Stimulated activated naive CD8-positive, alpha-beta T cell treated with anti-CD3 and anti-CD28 coated beads, Interleukin-15, amount 100 ng/mL, for 72 hours (primary cell): Measurements from ENCODE around the gene ACSL3.
"Not testable (repeated sequence)": the region's sequence is repeated elsewhere in the genome, so short reads cannot be mapped to it uniquely, and the experiment has no call there.

Experiments used
- ATAC-seq: fragments of 150-1000 bp; cut with Tn5 transposase; 2 replicates; pipeline ENCODE4 v1.10.0; 2021; ENCODE audit warnings: mild to moderate bottlenecking, moderate library complexity
- DNase-seq, 2 donors: peaks; one replicate each; pipeline ENCODE4 v3.0.0; 2021 to 2022
- H3K27ac Mint-ChIP-seq, 2 donors: one replicate each; pipeline ENCODE4 v1.8.0; 2022; ENCODE audit warnings: mild to moderate bottlenecking in 2 of 2, mixed read lengths in 2 of 2, moderate library complexity in 2 of 2
- H3K27me3 Mint-ChIP-seq: one replicate; pipeline ENCODE4 v1.8.0; 2022; ENCODE audit warnings: mixed read lengths
- H3K4me1 Mint-ChIP-seq: one replicate; pipeline ENCODE4 v1.8.0; 2022; ENCODE audit warnings: mild to moderate bottlenecking, mixed read lengths
- H3K4me3 Mint-ChIP-seq, 2 donors: one replicate each; pipeline ENCODE4 v1.8.0; 2022; ENCODE audit warnings: mild to moderate bottlenecking in 2 of 2, mixed read lengths in 2 of 2, moderate library complexity in 1 of 2
- H3K9me3 Mint-ChIP-seq, 2 donors: one replicate each; pipeline ENCODE4 v1.8.0; 2022; ENCODE audit warnings: mixed read lengths in 2 of 2

The ACSL3 gene

DNA sequence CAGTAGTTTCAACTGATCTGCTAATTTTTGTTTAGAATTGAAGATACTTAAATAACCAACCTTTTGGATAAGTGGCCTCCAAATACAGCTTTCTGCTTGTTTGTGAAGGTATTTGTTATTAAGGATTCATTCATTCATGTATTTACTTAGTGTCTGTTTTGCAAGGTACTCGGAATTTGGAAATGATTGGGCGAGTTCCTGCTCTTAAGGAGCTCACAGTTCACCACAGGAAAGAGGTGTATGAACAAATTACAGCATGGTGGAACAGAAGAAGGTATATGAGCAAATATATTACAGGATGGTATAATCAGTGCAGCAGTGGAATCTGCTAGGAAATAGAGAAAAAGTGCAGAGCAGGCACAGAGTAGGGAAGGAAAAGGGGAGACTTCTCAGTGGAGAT is 4.5 kb downstream of the ACSL3 start:
- no peak for ATAC-seq
- Mint-ChIP-seq H3K27ac (no peak overlapping the region), H3K4me1 (peaks cover under 1% of the 10 kb centered on the region), H3K4me3 (no peak overlapping the region), H3K9me3 (no peaks in the 10 kb centered on the region), H3K27me3 (no peaks in the 10 kb centered on the region)
- DNase-seq = no peak

DNA sequence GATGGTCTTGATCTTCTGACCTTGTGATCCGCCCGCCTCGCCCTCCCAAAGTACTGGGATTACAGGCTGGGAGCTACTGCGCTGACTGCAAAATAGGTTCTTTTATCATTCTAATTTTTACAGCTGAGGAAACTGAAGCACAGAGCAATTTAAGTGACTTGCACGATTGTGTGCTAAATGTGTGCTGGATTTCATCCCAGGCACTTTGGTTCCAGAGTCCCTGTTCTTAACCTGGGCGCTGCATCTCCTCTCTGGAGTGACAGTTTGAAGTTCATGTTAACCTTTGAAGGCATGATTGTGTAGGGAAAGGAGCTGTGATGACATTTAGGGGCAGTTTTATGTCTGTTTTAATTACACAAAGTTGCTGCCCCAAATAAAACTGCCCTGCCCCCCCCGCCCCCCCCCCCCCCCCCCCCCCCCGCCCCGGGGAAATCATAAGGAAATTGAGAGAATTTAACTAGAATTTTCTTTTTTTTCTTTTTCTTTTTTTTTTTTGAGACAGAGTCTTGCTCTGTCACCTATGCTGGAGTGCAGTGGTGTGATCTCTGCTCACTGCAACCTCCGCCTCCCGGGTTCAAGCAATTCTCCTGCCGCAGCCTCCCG is 5.6 kb downstream of the ACSL3 start:
- Mint-ChIP-seq H3K4me3 (no peak overlapping the region), H3K27ac (no peak overlapping the region), H3K9me3 (no peaks in the 10 kb centered on the region), H3K4me1 (no peaks in the 10 kb centered on the region), H3K27me3 (no peaks in the 10 kb centered on the region)
- ATAC-seq (no peak), DNase-seq (no peak)

DNA sequence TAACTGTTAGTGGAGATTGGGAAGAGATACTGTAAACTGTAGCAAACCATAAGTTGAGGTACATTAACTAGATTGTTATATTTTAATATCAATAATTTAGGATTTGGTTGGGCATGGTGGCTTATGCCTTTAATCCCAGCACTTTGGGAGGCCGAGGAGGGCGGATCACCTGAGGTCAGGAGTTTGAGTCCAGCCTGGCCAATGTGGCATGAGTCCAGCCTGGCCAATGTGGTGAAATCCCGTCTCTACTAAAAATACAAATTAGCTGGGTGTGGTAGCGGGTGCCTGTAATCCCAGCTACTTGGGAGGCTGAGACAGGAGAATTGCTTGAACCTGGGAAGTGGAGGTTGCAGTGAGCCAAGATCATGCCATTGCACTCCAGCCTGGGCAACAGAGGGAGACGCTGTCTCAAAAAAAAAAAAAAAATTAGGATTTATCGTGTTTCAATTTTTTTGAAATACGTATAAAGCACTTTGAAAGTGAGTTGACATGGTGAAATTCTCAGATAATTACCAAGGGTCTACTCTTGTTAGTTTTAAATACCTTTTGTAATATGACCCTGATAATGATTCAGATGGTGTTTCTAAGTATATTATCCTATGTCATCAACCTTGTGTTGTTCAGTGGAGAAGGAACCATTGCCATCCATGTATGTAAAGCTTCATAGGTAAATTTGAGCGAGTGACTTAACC is 7.9 kb downstream of the ACSL3 start:
- H3K4me1 Mint-ChIP-seq, H3K4me3 Mint-ChIP-seq, H3K27me3 Mint-ChIP-seq, ATAC-seq, H3K9me3 Mint-ChIP-seq, DNase-seq, H3K27ac Mint-ChIP-seq: not testable (repeated sequence)

DNA sequence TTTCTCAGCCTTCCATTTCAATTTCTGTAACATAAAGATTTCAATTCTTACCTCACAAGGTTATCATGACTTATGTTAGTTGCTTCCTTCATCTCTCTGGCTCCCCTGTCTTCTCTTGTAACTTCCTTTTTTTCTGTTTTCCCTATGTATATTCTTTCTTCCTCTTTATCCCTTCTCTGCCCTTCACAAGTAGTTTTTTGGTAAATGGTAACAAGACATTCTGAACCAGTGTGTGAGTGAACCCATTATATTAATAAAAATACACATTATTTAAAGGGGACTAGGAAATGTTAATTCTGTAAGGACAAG is 8.4 kb downstream of the ACSL3 start:
- Mint-ChIP-seq H3K27ac (no peak overlapping the region), H3K27me3 (no peaks in the 10 kb centered on the region), H3K4me1 (peaks cover 5% of the 10 kb centered on the region), H3K4me3 (no peak overlapping the region), H3K9me3 (no peaks in the 10 kb centered on the region)
- no peak for ATAC-seq
- no peak for DNase-seq

DNA sequence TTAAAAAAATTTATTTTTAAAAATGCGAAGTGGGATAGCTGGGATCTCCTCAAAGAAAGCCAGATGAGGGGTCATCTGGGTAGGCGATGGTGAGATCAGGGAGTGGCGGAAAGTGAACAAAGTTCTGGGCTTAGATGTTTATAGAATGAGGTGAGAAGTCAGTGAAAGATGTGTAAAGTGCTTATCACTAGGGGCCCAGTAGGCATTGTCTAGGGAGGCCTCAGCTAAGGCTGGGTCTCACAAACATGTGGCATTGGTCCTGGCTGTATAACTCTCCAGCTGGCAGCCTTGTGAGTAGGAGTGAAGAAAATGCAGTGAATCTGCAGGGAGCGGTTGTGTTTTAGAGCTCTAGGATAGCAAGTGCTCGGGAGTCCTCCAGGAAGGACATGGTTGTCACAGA is 10.5 kb downstream of the ACSL3 start:
- DNase-seq = no peak
- peaks cover 5% of the 10 kb centered on the region for H3K4me1 Mint-ChIP-seq
- no peak overlapping the region for H3K4me3 Mint-ChIP-seq
- no peaks in the 10 kb centered on the region for H3K9me3 Mint-ChIP-seq
- no peaks in the 10 kb centered on the region for H3K27me3 Mint-ChIP-seq
- ATAC-seq = no peak
- H3K27ac Mint-ChIP-seq = no peak overlapping the region

DNA sequence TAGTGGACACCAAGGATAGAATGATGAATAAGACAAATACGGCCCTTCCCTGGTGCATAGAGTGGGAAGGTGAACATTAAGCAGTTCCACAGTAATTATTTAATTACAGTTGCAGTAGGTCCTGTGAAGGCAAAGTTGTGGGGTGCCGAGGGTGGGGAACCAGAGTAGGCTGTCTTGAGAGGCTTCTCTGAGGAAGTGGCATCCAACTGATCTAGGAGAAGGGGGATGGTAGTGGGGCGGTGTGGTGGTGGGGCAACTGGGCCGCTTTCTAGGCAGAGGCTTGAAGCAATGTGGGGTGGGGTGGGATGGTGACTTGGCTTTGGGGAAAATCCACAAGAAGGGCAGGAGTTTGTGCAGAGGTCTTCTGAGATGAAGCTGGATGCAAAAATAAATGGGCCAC is 11.7 kb downstream of the ACSL3 start:
- no peaks in the 10 kb centered on the region for H3K27me3 Mint-ChIP-seq
- H3K9me3 Mint-ChIP-seq = no peaks in the 10 kb centered on the region
- H3K4me3 Mint-ChIP-seq = no peak overlapping the region
- ATAC-seq (no peak), DNase-seq (no peak)
- H3K4me1 Mint-ChIP-seq = peaks cover 13% of the 10 kb centered on the region
- no peak overlapping the region for H3K27ac Mint-ChIP-seq

DNA sequence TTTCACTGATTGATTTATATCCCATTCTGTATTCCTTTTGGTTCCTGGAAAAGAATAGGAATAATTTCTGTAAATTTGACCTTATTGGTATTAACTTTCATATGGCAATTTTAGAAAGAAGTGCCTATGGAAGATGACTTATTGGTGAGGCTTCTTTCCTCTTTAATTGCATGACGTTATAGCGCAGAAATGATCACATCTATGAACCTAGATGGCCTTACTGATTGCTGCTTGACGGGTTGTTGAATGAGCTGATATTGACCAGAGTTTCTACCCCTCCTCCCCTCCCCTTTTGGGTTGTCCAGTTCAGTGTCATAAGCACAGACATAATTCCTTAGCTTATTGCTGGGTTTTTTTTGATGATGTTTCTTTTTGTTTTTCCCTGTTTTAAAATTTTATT is 14.6 kb downstream of the ACSL3 start:
- ATAC-seq (no peak), DNase-seq (no peak)
- Mint-ChIP-seq H3K9me3 (no peaks in the 10 kb centered on the region), H3K27me3 (no peaks in the 10 kb centered on the region), H3K27ac (no peak overlapping the region), H3K4me1 (peaks cover 24% of the 10 kb centered on the region), H3K4me3 (no peak overlapping the region)

DNA sequence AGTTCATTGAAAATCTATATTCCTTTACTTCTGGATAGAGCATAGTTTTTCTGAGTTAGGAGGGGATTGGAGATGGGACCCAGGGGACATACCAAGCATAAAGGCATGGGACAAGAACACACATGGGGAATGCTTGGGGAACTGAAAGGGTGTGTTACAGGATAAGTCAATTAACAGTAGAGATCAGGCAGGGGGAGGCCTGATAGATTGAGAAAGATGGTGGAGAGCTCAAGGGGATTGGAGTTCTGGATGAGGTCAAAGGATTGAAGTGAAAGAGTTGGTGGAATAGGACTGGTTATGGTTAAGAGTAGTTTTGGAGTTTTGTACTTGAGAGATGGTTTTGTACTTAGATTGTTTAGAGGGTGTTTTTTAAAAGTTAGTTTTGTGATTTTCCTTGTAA is 16.1 kb downstream of the ACSL3 start:
- Mint-ChIP-seq H3K9me3 (no peaks in the 10 kb centered on the region), H3K4me3 (no peak overlapping the region), H3K27ac (no peak overlapping the region), H3K27me3 (no peaks in the 10 kb centered on the region), H3K4me1 (peaks cover 24% of the 10 kb centered on the region)
- DNase-seq (no peak), ATAC-seq (no peak)

DNA sequence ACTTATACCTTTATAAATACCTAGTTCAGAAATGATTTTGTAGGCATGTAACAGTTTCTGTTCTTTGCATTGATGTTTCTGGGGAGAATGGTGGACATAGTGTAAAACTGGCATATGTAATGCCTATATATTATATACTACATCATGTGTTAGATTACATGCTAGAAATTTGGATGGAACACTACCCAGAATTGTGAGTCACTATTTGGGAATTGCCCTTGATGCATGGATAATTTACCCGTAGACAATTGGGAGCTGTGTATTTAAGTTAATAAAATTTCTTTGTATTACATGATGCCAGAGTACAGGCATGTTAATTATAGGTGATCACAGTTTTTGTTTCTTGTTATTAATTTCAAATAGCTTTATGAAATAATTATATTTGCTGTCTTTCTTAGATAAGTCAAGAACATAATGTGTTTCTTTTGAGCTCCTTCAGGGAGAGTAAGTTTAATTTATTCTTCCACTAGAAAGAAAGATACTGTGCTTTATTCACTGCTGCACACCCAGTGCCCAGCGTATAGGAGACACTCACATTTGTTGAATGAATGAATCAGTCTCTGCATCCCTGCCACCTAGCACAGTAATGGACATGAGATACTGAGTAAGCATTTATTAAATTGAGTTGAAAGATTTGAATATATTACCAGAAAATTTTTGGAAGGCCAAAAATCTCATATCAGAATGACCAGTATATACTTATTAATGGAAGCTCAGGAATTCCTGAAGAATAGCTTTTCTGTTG is 16.9 kb downstream of the ACSL3 start:
- Mint-ChIP-seq H3K27me3 (no peaks in the 10 kb centered on the region), H3K9me3 (no peaks in the 10 kb centered on the region), H3K4me1 (peaks cover 20% of the 10 kb centered on the region), H3K27ac (no peak overlapping the region), H3K4me3 (no peak overlapping the region)
- no peak for DNase-seq
- ATAC-seq = no peak

DNA sequence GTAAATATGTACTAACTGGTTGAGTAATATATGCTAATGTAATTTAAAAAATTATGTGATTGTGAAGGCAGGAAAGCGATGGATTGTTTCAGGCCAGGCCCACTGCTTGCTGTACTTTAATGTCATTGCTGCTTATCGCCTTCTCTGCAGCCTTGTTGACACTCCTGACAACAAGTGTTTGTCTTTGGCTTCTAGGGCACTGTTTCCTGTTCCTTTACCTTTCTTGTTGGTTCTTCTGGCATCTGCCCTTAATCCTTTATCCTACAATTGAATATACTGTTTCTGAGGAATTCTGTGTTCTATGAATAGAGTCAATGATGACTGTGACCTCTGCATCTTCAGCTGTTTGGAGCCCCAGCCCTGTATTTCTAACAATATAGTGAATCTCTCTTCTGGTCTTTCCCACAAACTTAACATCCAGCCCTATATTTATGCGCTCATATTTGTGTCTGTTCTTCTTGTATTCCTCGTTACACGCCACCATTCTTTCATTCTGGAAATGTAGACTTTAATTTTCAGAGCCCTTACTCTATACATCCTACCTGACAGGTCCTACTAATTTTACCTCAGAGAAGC is 17.6 kb downstream of the ACSL3 start:
- Mint-ChIP-seq H3K27me3 (no peaks in the 10 kb centered on the region), H3K27ac (no peak overlapping the region), H3K9me3 (no peaks in the 10 kb centered on the region), H3K4me3 (no peak overlapping the region), H3K4me1 (peaks cover 20% of the 10 kb centered on the region)
- ATAC-seq (no peak), DNase-seq (no peak)

DNA sequence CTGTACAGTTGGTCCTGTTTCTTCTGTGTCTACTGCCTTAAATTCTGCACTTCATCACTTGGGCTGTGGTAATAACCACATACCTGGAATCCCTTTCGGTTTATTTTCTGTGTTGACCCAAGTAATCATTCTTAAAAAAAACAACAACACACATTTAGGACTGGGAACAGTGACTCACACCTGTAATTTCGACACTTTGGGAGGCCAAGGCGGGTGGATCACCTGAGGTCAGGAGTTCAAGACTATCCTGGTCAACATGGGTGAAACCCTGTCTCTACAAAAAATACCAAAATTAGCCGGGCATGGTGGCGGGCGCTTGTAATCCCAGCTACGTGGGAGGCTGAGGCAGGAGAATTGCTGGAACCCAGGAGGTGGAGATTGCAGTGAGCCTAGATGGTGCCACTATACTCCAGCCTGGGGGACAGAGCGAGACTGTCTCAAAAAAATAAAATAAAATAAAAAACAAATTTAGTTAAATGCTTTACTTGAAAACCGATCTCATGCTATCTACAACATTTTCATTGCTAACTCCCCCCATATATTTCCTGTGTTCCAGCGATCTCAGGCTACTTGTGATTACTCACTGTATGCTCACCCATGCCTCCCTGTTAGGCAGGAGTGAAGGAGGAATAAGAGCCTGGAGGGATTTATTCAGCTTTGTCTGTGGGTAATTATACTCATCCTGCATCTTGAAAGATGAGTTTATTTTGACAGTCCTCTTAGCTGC is 18.2 kb downstream of the ACSL3 start:
- ATAC-seq (no peak), DNase-seq (no peak)
- no peak overlapping the region for H3K4me3 Mint-ChIP-seq
- no peaks in the 10 kb centered on the region for H3K27me3 Mint-ChIP-seq
- H3K4me1 Mint-ChIP-seq = peaks cover 24% of the 10 kb centered on the region
- H3K27ac Mint-ChIP-seq = no peak overlapping the region
- no peaks in the 10 kb centered on the region for H3K9me3 Mint-ChIP-seq

DNA sequence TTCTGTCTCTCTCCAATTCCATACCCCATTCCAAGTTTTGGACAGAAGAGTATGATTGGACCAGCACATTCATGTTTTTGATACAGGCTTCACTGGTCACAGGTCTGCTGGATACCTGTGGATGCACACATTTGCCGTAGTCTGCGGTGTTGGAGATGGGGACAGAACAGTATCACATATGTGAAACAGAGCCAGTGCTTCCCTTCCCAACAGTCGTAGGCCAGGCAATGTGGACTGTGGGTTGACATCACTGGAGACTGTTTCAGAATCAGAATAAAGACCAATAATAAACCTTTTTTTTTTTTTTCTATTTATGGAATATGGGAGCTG is 18.7 kb downstream of the ACSL3 start:
- Mint-ChIP-seq H3K9me3 (no peaks in the 10 kb centered on the region), H3K27me3 (no peaks in the 10 kb centered on the region), H3K4me1 (peaks cover 29% of the 10 kb centered on the region), H3K4me3 (no peak overlapping the region), H3K27ac (no peak overlapping the region)
- ATAC-seq = no peak
- DNase-seq = no peak

DNA sequence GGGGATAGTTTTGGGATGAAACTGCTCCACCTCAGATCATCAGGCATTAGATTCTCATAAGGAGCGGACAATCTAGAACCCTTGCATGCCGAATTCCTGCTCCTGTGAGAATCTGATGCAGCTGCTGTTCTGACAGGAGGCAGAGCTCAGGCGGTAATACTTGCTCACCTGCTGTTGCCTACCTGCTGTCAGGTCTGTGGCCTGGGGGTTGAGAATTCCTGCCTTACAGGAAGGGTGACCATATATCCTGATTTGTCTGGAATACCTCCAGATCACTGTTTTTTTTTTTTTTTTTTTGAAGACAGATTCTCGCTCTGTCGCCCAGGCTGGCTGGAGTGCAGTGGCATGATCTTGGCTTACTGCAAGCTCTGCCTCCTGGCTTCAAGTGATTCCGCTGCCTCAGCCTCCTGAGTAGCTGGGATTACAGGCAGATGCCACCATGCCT is 21.7 kb downstream of the ACSL3 start:
- Mint-ChIP-seq H3K27me3 (no peaks in the 10 kb centered on the region), H3K4me1 (peaks cover 32% of the 10 kb centered on the region), H3K27ac (no peak overlapping the region), H3K9me3 (no peaks in the 10 kb centered on the region), H3K4me3 (no peak overlapping the region)
- no peak for DNase-seq
- no peak for ATAC-seq

DNA sequence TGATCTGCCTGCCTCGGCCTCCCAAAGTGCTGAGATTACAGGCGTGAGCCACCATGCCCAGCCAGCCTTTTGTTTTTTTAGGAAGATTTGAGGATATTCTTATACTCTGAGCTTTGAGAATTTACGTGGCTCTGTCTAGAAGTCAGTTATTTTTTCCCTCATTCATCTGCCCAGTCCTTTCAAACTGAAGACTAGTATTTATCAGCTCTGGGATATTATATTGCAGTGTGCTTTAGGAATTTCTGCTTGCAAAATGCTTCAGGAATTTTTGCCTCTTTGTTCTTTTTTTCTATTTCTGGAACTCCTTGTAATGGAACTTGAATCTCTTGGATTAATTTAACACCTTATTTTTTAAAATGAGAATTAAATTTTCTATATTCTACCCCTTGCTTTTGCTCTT is 22.6 kb downstream of the ACSL3 start:
- no peak overlapping the region for H3K27ac Mint-ChIP-seq
- H3K27me3 Mint-ChIP-seq = no peaks in the 10 kb centered on the region
- H3K4me1 Mint-ChIP-seq = peaks cover 31% of the 10 kb centered on the region
- ATAC-seq = no peak
- H3K9me3 Mint-ChIP-seq = no peaks in the 10 kb centered on the region
- no peak overlapping the region for H3K4me3 Mint-ChIP-seq
- no peak for DNase-seq

DNA sequence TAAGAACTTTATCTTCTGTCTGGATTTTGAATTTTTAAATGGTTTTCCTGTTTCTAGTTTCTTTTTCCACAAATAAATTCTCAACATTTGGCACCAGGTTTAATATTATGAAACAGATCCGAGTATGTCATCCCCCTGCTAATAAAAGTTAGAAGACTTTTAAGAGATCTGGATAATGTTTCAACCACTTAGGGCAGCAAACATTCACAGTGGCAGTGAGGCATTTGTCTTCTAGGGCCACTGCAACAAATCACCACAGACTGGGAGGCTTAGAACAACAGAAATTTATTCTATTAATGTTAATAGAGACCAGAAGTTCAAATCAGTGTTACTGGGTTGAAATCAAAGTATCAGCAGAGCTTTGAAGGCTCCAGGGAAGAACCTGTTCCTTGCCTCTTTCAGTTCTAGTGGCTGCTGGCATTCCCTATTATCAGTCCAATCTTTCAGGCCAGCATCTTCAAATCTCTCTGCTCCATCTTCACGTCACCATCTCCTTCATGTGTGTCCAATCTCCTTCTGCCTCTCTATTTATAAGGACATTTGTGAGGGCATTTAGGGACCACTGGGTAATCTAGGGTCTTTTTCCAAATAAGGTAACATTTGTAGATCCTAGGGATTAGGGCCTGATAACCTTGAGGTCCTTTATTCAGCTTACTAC is 23.4 kb downstream of the ACSL3 start:
- DNase-seq = no peak
- H3K27ac Mint-ChIP-seq = no peak overlapping the region
- H3K4me3 Mint-ChIP-seq = no peak overlapping the region
- H3K9me3 Mint-ChIP-seq = no peaks in the 10 kb centered on the region
- H3K27me3 Mint-ChIP-seq = no peaks in the 10 kb centered on the region
- peaks cover 25% of the 10 kb centered on the region for H3K4me1 Mint-ChIP-seq
- ATAC-seq = no peak
